BLaER1 (cell line): ENCODE measurements around the gene C2CD5.
"Not testable (repeated sequence)": the region's sequence is repeated elsewhere in the genome, so short reads cannot be mapped to it uniquely, and the experiment has no call there.

Source experiments
- H3K27ac ChIP-seq: shearing (Covaris generic); formaldehyde crosslinking; 2 replicates; pipeline ENCODE4 v1.8.1; 2022
- H3K27me3 ChIP-seq: shearing (Covaris generic); formaldehyde crosslinking; 2 replicates; pipeline ENCODE4 v1.8.1; 2022
- H3K36me3 ChIP-seq: shearing (Covaris generic); formaldehyde crosslinking; 2 replicates; pipeline ENCODE4 v1.8.1; 2022
- H3K4me1 ChIP-seq: shearing (Covaris generic); formaldehyde crosslinking; 2 replicates; pipeline ENCODE4 v1.8.1; 2022
- H3K4me2 ChIP-seq: shearing (Covaris generic); formaldehyde crosslinking; 2 replicates; pipeline ENCODE4 v1.8.1; 2022
- H3K4me3 ChIP-seq: shearing (Covaris generic); formaldehyde crosslinking; 2 replicates; pipeline ENCODE4 v1.8.1; 2022
- H3K9ac ChIP-seq: shearing (Covaris generic); formaldehyde crosslinking; 2 replicates; pipeline ENCODE4 v1.8.1; 2022
- H3K9me3 ChIP-seq: shearing (Covaris generic); formaldehyde crosslinking; 2 replicates; pipeline ENCODE4 v1.8.1; 2022
- H4K20me1 ChIP-seq: shearing (Covaris generic); formaldehyde crosslinking; 2 replicates; pipeline ENCODE4 v1.8.1; 2022
- Cebpa-rat ChIP-seq: shearing (Covaris generic); IDR thresholded peaks from 2 replicates; pipeline ENCODE4 v1.8.1; 2022

The C2CD5 gene

DNA sequence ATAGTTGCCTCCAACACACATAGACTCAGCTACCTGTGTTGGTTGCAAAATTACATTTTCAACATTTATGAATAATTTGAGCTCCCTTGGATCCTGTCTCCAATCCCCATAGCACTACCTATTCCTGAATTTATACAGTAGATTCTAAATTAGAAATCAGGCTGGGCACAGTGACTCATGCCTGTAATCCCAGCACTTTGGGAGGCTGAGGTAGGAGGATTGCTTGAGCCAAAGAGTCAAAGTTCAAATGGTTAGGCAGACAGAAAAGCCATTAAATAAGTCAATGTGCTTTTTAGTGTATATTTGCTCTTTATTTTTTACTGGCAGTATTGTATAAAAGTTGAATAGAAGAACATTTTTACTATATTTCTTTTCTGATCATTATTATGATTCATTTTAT is 24.9 kb upstream of the C2CD5 start:
- Histone ChIP-seq H3K4me1 (no peaks in the 10 kb centered on the region), H3K27ac (no peak overlapping the region), H3K9me3 (no peaks in the 10 kb centered on the region), H3K9ac (no peak overlapping the region), H3K4me2 (no peak overlapping the region), H4K20me1 (no peaks in the 10 kb centered on the region), H3K27me3 (no peaks in the 10 kb centered on the region), H3K4me3 (no peak overlapping the region), H3K36me3 (no peaks in the 10 kb centered on the region)
- TF ChIP-seq Cebpa-rat = no peak

DNA sequence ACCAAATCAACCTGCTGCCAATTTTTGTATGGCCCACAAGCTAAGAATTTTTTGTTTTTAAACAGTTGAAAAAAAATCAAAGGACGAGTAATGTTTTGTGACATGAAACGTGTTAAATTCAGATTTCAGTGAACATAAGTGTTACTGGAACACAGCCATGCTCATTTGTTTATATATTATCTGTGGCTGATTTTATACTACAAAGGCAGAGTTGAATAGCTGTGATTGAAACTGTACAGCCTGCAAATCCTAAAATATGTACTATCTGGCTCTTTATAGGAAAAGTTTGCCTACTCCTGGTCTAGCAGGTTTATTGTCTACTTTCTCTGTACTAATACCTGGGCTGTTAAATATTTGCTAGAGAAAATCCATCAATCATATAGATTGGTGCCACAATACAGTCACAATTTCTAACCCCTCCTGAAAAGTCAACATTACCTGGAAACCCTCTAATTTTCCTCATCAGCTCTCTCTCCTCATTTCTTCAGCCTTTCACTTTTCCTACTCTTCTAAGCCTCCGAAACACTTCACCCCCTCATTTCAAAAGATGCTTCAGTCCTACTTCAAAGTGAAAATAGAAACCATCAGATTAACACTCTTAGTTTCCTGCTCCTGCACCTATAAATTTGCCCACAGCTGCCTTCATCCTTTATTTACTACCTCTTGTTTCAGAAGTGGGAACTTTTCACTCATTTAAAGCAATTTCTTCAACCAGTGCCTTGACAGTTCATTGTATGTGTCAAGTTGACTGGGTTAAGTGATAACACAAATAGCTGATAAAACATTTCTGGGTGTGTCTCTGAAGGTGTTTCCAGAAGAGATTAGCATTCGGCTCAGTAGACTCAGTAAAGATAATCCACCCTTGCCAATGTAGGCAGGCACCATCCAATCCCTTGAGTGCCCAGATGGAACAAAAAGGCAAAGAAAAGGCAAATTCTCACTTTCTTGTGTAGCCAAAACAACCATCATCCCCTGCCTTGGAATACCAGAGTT is 18.0 kb upstream of the C2CD5 start:
- Histone ChIP-seq H3K4me2 (no peak overlapping the region), H3K27ac (no peak overlapping the region), H3K36me3 (no peaks in the 10 kb centered on the region), H4K20me1 (no peaks in the 10 kb centered on the region), H3K4me1 (no peaks in the 10 kb centered on the region), H3K9ac (no peak overlapping the region), H3K27me3 (no peaks in the 10 kb centered on the region), H3K9me3 (no peaks in the 10 kb centered on the region), H3K4me3 (no peak overlapping the region)
- no peak for TF ChIP-seq Cebpa-rat

DNA sequence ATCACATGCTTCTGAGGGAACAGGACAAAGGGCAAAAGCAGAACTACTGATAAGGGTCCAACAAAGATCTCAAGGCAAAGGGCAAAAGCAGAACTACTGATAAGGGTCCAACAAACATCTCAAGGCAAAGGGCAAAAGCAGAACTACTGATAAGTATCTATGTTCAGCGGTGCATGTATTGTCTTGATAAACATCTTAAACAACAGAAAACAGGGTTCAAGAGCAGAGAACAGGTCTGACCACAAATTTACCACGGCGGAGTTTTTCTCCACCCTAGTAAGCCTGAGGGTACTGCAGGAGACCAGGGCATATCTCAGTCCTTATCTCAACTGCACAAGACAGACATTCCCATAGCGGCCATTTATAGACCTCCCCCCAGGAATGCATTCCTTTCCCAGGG is 10.4 kb upstream of the C2CD5 start:
- not testable (repeated sequence) for H3K36me3 ChIP-seq, H3K4me3 ChIP-seq, H4K20me1 ChIP-seq, H3K27ac ChIP-seq, H3K27me3 ChIP-seq, H3K4me2 ChIP-seq, H3K4me1 ChIP-seq, H3K9ac ChIP-seq
- H3K9me3 ChIP-seq = peaks cover 30% of the 10 kb centered on the region

DNA sequence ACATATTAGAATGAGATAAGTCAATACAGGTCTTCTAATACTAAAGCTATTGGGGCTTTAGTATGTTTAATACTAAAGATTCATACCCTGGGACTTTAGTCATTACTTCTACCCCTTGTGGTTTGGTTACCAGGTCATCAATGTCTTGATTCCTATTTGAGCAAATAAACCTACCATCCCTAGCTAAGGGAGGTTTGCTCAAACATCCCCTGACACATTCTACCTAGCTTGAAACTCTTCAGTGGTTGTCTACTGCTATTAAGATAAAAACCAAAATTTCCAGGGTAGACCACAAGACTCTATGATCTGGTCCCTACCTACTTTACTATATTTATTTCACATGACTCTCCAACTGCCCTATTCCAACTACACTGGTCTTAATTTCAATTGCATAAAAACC is 7.3 kb upstream of the C2CD5 start:
- Histone ChIP-seq H4K20me1 (no peaks in the 10 kb centered on the region), H3K27me3 (no peaks in the 10 kb centered on the region), H3K4me2 (no peak overlapping the region), H3K9ac (no peak overlapping the region), H3K4me1 (peaks cover 10% of the 10 kb centered on the region; the same call in 1 of the 2 replicates), H3K4me3 (no peak overlapping the region), H3K9me3 (peaks cover 32% of the 10 kb centered on the region), H3K36me3 (no peaks in the 10 kb centered on the region), H3K27ac (no peak overlapping the region)
- no peak for TF ChIP-seq Cebpa-rat

DNA sequence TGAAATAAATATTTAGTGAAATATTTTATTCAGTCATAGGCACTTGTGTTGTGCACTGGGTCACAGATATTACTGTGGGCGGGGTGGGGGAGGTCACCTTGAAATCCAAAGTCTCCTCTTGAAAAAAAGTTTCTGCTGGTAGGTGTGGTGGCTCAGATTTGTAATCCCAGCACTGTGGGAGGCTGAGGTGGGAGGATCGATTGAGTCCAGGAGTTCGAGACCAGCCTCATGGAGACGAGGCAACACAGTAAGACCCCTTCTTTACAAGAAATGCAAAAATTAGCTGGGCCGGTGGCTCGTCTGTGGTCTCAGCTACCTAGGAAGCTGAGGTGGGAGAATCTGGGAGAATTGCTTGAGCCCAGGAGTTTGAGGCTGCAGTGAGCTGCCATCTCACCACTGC is 913 bp upstream of the C2CD5 start:
- H4K20me1 ChIP-seq = no peaks in the 10 kb centered on the region
- no peak overlapping the region for H3K9ac ChIP-seq
- 0 out of 2 replicates have a peak, but pooled peaks cover 5% of the 10 kb centered on the region for H3K9me3 ChIP-seq
- H3K27ac ChIP-seq = no peak overlapping the region
- peaks cover 35% of the 10 kb centered on the region for H3K4me1 ChIP-seq
- TF ChIP-seq Cebpa-rat = no peak
- peaks cover 13% of the 10 kb centered on the region; the same call in 1 of the 2 replicates for H3K36me3 ChIP-seq
- H3K4me3 ChIP-seq = peak overlapping the region; percentile 87
- H3K4me2 ChIP-seq = no peak overlapping the region
- H3K27me3 ChIP-seq = no peaks in the 10 kb centered on the region

DNA sequence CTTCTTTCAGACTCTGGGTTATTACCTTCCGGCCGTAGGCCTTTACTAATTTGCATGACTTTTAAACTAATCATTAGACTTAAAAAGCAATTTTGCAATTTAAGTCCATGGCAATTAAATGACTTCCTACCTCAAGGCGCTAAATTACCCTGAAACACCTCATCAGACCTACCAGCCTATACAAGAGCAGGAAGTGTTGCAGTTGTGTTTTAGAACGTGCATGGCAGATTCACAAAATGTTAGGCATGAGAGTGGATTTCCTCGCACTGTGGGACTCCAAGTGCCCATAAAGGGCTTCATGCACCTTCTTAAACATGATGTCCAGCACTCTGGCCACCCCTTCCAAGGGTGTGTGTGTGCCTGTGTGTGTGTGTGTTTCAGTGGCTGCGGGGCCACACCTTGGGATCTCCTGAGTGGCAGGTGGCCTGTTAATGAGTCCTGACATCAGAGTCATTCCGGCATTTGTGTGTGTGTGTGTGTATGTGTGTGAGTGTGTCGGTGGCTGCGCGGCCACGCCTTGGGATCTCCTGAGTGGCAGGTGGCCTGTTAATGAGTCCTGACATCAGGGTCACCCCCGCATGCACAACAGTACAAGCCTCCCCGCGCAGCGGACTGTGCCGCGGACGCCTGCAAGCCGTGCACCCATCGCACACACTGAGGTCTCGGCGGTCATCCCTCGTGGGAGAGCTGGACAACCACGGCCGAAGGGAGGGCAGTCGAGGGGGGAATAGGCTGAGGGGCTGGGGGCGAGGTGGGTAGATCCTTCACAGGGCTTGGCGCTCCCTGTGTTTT is 900 bp downstream of the C2CD5 start:
- H3K4me3 ChIP-seq = peak overlapping the region; percentile 87
- H4K20me1 ChIP-seq = 0 out of 2 replicates have a peak, but pooled peaks cover 3% of the 10 kb centered on the region
- H3K27me3 ChIP-seq = no peaks in the 10 kb centered on the region
- H3K9ac ChIP-seq = peak overlapping the region; percentile 91
- H3K36me3 ChIP-seq = peaks cover 24% of the 10 kb centered on the region; the same call in 1 of the 2 replicates
- H3K9me3 ChIP-seq = no peaks in the 10 kb centered on the region; the same call in 1 of the 2 replicates
- H3K27ac ChIP-seq = peak overlapping the region; percentile 92
- peak overlapping the region; percentile 97 for H3K4me2 ChIP-seq
- peaks cover 42% of the 10 kb centered on the region for H3K4me1 ChIP-seq
- no peak for TF ChIP-seq Cebpa-rat

DNA sequence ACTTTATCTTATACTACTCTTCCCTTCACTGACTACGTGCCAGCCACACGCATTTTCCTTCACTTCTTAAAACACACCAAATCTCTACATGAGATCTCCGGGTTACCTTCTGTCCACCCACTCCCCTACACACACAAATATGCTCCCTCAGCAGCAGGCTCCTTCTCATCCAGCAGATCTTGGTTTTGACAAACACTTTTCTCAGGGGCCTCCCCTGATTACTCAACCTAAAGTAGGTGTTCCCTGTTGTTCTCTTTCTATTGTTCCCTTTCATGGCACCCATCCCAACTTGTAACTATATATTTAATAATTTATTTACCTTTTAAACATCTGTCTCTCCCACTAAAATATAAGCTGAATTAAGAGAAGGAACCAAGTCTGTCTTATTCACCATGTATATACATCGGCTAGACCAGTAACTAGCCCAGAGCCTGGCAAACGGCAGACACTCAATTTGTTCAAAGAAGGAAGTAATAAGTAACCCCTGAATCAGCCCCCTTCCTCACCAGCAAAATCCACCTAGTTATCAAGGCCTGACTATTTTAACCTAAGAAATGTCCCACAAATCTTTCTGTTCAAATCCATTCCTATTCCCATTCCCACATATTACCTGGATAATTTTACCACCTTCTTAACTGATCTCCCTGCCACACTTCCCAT is 2.7 kb downstream of the C2CD5 start:
- 0 out of 2 replicates have a peak, but pooled peaks cover 7% of the 10 kb centered on the region for H4K20me1 ChIP-seq
- no peak for TF ChIP-seq Cebpa-rat
- H3K9me3 ChIP-seq = no peaks in the 10 kb centered on the region; the same call in 1 of the 2 replicates
- H3K4me1 ChIP-seq = peaks cover 43% of the 10 kb centered on the region
- H3K4me2 ChIP-seq = peak overlapping the region; percentile 97; the same call in 1 of the 2 replicates
- H3K27me3 ChIP-seq = no peaks in the 10 kb centered on the region
- no peak overlapping the region for H3K27ac ChIP-seq
- peaks cover 27% of the 10 kb centered on the region; the same call in 1 of the 2 replicates for H3K36me3 ChIP-seq
- no peak overlapping the region for H3K9ac ChIP-seq
- H3K4me3 ChIP-seq = no peak overlapping the region

DNA sequence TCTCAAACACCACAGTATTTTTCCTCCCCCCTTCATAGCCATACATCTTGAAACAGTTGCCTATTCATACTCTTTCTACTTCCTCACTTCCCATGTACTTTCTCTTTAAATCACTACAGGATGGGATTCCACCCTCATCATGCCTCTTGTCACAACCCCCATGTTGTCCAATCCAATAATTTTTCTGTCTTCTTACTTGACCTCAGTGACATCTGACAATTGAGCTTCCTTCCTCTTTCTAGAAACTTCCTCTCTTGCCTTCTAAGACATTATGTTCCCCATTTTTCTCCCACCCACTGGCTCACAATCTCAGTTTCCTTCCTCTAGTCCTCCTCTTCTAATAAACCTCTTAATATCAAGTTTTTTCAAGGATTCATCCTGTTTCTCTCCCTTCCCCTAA is 5.3 kb downstream of the C2CD5 start:
- no peaks in the 10 kb centered on the region; the same call in 1 of the 2 replicates for H3K9me3 ChIP-seq
- TF ChIP-seq Cebpa-rat = no peak
- H3K4me1 ChIP-seq = peaks cover 49% of the 10 kb centered on the region
- 0 out of 2 replicates have a peak, but pooled peaks cover 20% of the 10 kb centered on the region for H4K20me1 ChIP-seq
- no peak overlapping the region for H3K9ac ChIP-seq
- H3K4me3 ChIP-seq = no peak overlapping the region
- no peaks in the 10 kb centered on the region for H3K27me3 ChIP-seq
- H3K4me2 ChIP-seq = peak overlapping the region; percentile 53
- H3K36me3 ChIP-seq = peaks cover 28% of the 10 kb centered on the region; the same call in 1 of the 2 replicates
- H3K27ac ChIP-seq = no peak overlapping the region

DNA sequence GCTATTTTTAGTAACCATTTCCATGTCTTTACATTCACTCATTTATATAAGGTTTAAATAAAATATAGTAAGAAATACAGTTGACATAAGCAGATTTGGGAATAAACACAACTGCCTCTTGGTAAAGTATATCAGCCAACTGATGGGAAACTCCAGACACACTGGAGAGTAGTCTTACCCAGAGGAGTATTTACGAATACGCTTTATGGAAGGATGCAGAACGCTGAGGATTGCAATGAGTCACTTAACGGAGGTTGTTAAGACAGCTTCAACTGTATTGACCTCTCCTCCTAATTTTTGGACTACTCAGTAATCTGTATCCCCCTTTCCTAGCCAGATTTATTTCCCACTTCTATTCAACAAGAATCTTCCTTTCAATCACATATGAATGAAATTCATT is 6.0 kb downstream of the C2CD5 start:
- no peak overlapping the region for H3K27ac ChIP-seq
- no peak for TF ChIP-seq Cebpa-rat
- peaks cover 4% of the 10 kb centered on the region; the same call in 1 of the 2 replicates for H3K9me3 ChIP-seq
- H3K4me1 ChIP-seq = peaks cover 48% of the 10 kb centered on the region
- 0 out of 2 replicates have a peak, but pooled peaks cover 20% of the 10 kb centered on the region for H4K20me1 ChIP-seq
- no peaks in the 10 kb centered on the region for H3K27me3 ChIP-seq
- no peak overlapping the region for H3K9ac ChIP-seq
- no peak overlapping the region; the same call in 1 of the 2 replicates for H3K4me2 ChIP-seq
- peaks cover 35% of the 10 kb centered on the region for H3K36me3 ChIP-seq
- H3K4me3 ChIP-seq = no peak overlapping the region
